Lung (tissue), 12 donors: Measurements from ENCODE around the gene NPRL2. TPM values are rescaled to one million over a fixed set of nuclear protein-coding genes. Genes with fewer than 3 reads are reported as not detected.
A peak's percentile ranks its signal among the peaks of the same experiment; 100 is the strongest.

Experiments
- ATAC-seq: fragments of 200-7000 bp; cut with Tn5 transposase; one replicate; pipeline ENCODE4 v1.9.1; 2020; ENCODE audit warnings: moderate number of reproducible peaks; ENCODE audit not compliant: insufficient read depth, low FRiP score
- DNase-seq, 3 donors: peaks; one replicate each; pipeline ENCODE4 v3.0.0-alpha.2; 2013 to 2017
- H3K27ac ChIP-seq, 2 donors: one replicate each; pipeline ENCODE4 v1.5.1; 2013; ENCODE audit warnings: mild to moderate bottlenecking in 2 of 2, moderate library complexity in 2 of 2, control low read depth in 1 of 2, inconsistent platforms in 1 of 2, low read depth in 1 of 2, low read length in 1 of 2
- H3K27me3 ChIP-seq, 3 donors: one replicate each; pipeline ENCODE4 v1.5.1; 2013; ENCODE audit warnings: low read length in 2 of 3; ENCODE audit not compliant: control insufficient read depth in 3 of 3, insufficient read depth in 3 of 3
- H3K36me3 ChIP-seq, 4 donors: one replicate each; pipeline ENCODE4 v1.5.1; 2013; ENCODE audit warnings: low read length in 4 of 4, mild to moderate bottlenecking in 1 of 4, moderate library complexity in 1 of 4; ENCODE audit not compliant: control insufficient read depth in 4 of 4, insufficient read depth in 4 of 4
- H3K4me1 ChIP-seq, 5 donors: one replicate each; pipeline ENCODE4 v1.5.1; 2013; ENCODE audit warnings: low read length in 5 of 5, mild to moderate bottlenecking in 2 of 5, moderate library complexity in 1 of 5; ENCODE audit not compliant: control insufficient read depth in 5 of 5, insufficient read depth in 5 of 5
- H3K4me3 ChIP-seq: one replicate; pipeline ENCODE4 v1.5.1; 2013; ENCODE audit warnings: mild to moderate bottlenecking, control low read depth, moderate library complexity
- H3K9ac ChIP-seq, 2 donors: one replicate each; pipeline ENCODE4 v1.5.1; 2013; ENCODE audit warnings: low read length in 2 of 2, control low read depth in 1 of 2; ENCODE audit not compliant: insufficient read depth in 1 of 2
- H3K9me3 ChIP-seq, 4 donors: one replicate each; pipeline ENCODE4 v1.5.1; 2013; ENCODE audit warnings: low read length in 3 of 4, mild to moderate bottlenecking in 1 of 4, moderate library complexity in 1 of 4; ENCODE audit not compliant: control insufficient read depth in 4 of 4, insufficient read depth in 3 of 4
- WGBS, 2 donors: extraction: QIAGEN DNeasy Blood & Tissue Kit; methylation state at CpG; one replicate each; pipeline ENCODE4 v1.1.7; 2013; 5-methylcytosine and 5-hydroxymethylcytosine counted together
- polyA plus RNA-seq, 2 donors: library from polyadenylated mRNA; stranded (reverse); fragments of 200-250 nt; gene quantifications; one replicate each; pipeline ENCODE4 v1.2.1, GENCODE V29; 2013
- total RNA-seq, 2 donors: library from RNA; depleted of rRNA in 1 of 2; stranded (reverse); fragments of >200 nt in 1 of 2; gene quantifications; one replicate each; pipeline ENCODE4 v1.2.1, GENCODE V29; 2014 to 2021
- TF ChIP-seq, protein P1 (sequence below): IDR thresholded peaks from 2 replicates; pipeline ENCODE4 v1.5.1; 2012; ENCODE audit warnings: mild to moderate bottlenecking; ENCODE audit errors: control extremely low read depth, extremely low read depth
- donor health status: control.
- donor health status: control.
- donor health status: Bipolar disorder and iron deficiency.
- donor health status: healthy.
- donor health status: DM: yes; HTN: yes; CAD: no.

The NPRL2 gene
- total and polyA plus RNA-seq, 4 donors = 12.7 to 21.9 (median 17.2) TPM

DNA sequence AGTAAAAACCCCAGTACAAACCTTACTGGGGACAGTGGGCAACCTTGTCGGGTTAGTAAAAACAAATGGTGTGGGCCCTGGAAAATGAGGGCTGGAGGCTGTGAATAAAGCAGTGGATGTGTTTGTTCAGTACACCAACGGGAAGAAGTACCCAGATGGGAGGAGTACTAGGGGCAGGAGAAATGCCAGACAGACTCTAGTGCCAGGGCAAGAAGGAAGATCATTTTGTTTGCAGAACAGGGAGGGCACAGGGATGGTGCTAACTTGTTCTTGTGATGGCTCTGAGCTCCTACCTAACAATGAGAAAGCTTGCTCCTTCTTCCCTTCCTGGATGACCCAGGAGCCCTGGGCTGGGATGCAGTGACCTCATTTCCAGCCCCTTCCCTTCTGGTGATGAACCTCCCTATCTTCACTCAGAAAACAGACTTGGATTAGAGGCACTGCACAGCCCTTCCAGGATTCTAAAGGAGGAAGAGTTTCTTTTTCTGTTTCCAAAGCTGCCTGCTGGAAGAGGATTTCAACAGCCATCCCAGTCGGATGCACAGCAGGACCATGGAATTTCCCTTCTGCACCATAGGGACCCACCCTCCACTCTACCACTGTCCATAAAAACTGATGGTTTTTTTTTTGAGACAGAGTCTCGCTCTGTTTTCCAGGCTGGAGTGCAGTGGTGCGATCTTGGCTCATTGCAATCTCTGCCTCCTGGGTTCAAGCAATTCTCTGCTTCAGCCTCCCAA, 16.1 kb downstream of the NPRL2 start:
- TF ChIP-seq, protein P1, sequence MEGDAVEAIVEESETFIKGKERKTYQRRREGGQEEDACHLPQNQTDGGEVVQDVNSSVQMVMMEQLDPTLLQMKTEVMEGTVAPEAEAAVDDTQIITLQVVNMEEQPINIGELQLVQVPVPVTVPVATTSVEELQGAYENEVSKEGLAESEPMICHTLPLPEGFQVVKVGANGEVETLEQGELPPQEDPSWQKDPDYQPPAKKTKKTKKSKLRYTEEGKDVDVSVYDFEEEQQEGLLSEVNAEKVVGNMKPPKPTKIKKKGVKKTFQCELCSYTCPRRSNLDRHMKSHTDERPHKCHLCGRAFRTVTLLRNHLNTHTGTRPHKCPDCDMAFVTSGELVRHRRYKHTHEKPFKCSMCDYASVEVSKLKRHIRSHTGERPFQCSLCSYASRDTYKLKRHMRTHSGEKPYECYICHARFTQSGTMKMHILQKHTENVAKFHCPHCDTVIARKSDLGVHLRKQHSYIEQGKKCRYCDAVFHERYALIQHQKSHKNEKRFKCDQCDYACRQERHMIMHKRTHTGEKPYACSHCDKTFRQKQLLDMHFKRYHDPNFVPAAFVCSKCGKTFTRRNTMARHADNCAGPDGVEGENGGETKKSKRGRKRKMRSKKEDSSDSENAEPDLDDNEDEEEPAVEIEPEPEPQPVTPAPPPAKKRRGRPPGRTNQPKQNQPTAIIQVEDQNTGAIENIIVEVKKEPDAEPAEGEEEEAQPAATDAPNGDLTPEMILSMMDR = no peak
- peak overlapping the region; percentile 86 to 89 for H3K27ac ChIP-seq

DNA sequence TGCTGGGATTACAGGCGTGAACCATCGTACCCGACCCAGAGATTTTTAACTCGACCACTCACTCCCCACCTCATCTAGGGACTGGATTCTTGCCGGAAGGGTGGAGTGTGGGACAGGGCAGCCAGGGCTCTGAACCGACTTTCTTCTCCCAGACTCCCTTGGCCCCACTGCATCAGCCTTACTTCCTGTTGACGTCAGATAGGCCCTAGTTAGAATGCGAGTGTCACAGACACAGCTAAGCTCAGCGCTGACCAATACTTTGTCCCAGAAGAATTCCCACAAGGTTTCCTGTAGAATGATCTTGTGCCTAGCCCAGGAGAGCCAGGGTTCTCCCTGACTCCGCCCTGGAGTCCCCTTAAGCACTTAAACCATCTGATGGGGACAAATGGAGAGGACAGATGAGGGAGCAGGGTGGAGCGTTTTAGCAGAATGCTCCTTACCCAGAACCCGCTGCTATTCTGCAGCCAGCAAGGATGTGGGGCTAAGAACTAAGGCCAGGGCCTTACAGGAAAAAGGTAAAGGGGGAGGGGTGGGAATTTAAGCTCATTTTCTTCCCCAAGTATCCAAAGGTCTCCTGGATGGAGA, 16.7 kb downstream of the NPRL2 start:
- Histone ChIP-seq H3K9me3 (no peaks in the 10 kb centered on the region), H3K9ac (peak overlapping the region in 1 of 2 donors; percentile 26), H3K36me3 (peaks cover 27 to 35% (median 32%) of the 10 kb centered on the region in 4 donors), H3K27me3 (no peaks in the 10 kb centered on the region), H3K27ac (peak overlapping the region; percentile 86 to 89), H3K4me1 (peaks cover 8 to 29% (median 13%) of the 10 kb centered on the region in 5 donors), H3K4me3 (no peak overlapping the region)
- 57 to 64% methylated on average over 12 of the region's 12 CpGs for WGBS, 2 donors
- DNase-seq (peak in 2 of 3 donors; percentile 33 to 65), ATAC-seq (no peak)
- TF ChIP-seq, protein P1 = no peak

More for the DNA sequence above, 16.1 kb downstream of the NPRL2 start:
- peak overlapping the region in 1 of 2 donors; percentile 26 for H3K9ac ChIP-seq
- no peaks in the 10 kb centered on the region for H3K27me3 ChIP-seq
- H3K4me1 ChIP-seq = peaks cover 10 to 32% (median 15%) of the 10 kb centered on the region in 5 donors
- 52 to 63% methylated on average over 5 of the region's 5 CpGs for WGBS, 2 donors
- H3K9me3 ChIP-seq = no peaks in the 10 kb centered on the region
- ATAC-seq (no peak), DNase-seq (no peak)
- H3K36me3 ChIP-seq = peaks cover 24 to 33% (median 30%) of the 10 kb centered on the region in 4 donors
- H3K4me3 ChIP-seq = no peak overlapping the region

DNA sequence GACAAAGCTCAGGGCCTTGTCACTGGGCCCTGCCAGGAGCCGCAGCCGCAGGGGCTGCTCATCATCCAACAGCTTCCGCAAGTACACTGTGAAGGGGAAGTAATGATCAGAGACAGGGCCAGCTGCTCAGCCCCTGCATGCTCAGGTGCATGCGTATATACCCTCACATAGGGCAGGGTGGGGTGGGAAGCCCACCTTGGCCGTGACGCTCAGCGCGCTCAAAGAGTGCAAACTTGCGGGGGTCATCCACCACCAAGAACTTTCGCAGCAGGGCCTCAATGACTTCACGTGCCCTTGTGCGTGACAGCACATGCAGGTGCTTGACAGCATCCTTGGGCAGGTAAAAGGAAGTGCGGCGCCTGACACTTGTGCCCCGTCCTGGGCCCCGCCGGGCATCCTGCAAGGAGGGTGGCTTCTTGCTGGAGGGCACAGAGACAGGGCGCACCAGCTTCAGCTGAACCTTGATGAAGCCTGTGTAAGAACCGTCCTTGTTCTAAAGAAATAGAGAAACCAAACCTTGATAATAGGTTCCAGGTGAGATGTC, 19.1 kb downstream of the NPRL2 start:
- TF ChIP-seq, protein P1 = no peak
- no peaks in the 10 kb centered on the region for H3K27me3 ChIP-seq
- peaks cover 27 to 38% (median 32%) of the 10 kb centered on the region in 4 donors for H3K36me3 ChIP-seq
- DNase-seq (no peak), ATAC-seq (no peak)
- WGBS, 2 donors = 96 to 97% methylated on average over 19 of the region's 19 CpGs
- H3K9ac ChIP-seq = no peak overlapping the region
- H3K27ac ChIP-seq = no peak overlapping the region
- H3K9me3 ChIP-seq = no peaks in the 10 kb centered on the region
- no peak overlapping the region for H3K4me3 ChIP-seq
- peaks cover 7 to 29% (median 16%) of the 10 kb centered on the region in 5 donors for H3K4me1 ChIP-seq
